Loucy (cell line): Measurements from ENCODE around the gene SERPINA12.

Source experiments
- EZH2phosphoT487 ChIP-seq: fragments of 200-600 bp; IDR thresholded peaks from 2 replicates; pipeline ENCODE4 v1.6.1; 2018; ENCODE audit warnings: antibody characterized with exemption, mild to moderate bottlenecking, moderate library complexity, borderline replicate concordance
- TF ChIP-seq, protein P1 (sequence below): fragments of 200-600 bp; sonication (generic); conservative IDR thresholded peaks from 2 replicates; pipeline ENCODE4 v1.5.1; 2014; ENCODE audit warnings: mild to moderate bottlenecking, antibody characterized with exemption, low read length

GRCh38 chr14:94465042-94465441, 44.2 kb downstream of the SERPINA12 start:
- TF ChIP-seq, protein P1, sequence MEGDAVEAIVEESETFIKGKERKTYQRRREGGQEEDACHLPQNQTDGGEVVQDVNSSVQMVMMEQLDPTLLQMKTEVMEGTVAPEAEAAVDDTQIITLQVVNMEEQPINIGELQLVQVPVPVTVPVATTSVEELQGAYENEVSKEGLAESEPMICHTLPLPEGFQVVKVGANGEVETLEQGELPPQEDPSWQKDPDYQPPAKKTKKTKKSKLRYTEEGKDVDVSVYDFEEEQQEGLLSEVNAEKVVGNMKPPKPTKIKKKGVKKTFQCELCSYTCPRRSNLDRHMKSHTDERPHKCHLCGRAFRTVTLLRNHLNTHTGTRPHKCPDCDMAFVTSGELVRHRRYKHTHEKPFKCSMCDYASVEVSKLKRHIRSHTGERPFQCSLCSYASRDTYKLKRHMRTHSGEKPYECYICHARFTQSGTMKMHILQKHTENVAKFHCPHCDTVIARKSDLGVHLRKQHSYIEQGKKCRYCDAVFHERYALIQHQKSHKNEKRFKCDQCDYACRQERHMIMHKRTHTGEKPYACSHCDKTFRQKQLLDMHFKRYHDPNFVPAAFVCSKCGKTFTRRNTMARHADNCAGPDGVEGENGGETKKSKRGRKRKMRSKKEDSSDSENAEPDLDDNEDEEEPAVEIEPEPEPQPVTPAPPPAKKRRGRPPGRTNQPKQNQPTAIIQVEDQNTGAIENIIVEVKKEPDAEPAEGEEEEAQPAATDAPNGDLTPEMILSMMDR, result no peak
- TF ChIP-seq EZH2phosphoT487, result no peak
